ENCODE data around the gene FAM13A.
A peak's percentile ranks its signal among the peaks of the same experiment; 100 is the strongest.

Gene FAM13A

DNA sequence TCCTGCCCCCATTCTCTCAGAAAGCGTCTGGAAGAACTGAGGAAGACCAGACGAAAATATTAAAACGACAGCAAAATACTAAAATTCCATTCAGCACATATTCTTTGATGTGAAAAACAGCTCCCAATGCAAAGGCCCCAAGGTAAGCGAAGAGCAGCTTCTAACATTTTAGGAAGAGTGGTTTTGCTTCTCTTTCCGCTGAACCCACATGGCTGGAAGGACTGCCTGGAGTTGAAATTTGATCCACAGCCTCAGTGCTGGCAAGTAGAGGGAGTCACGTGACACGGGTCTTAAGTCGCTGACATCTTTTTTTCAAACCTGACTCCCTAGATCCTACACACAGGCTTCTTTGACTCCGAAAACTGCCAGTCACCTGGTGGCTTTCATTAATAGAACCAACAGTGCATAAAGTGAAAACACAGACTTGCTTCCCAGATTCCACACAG lies at the start of gene FAM13A:
Gene FAM13A, minus strand, starts transcription at position 233 of the 446 bp plus-strand sequence. Its CDS starts 221 bp downstream, at position 12.
- Histone ChIP-seq H3K36me3 (ENCODE audit: control insufficient read depth, insufficient read depth, low read length) (no peaks in the 10 kb centered on the region), H3K4me3 (replicated peaks; ENCODE audit: low read depth, low read length) (no peak within 1 kb of the TSS), H3K27me3 (replicated peaks; ENCODE audit: control insufficient read depth, insufficient read depth, low read length) (no peaks in the 10 kb centered on the region)
- DNase-seq (ENCODE audit: extremely low read depth, insufficient read length), result no peak
- TF ChIP-seq, protein P1, sequence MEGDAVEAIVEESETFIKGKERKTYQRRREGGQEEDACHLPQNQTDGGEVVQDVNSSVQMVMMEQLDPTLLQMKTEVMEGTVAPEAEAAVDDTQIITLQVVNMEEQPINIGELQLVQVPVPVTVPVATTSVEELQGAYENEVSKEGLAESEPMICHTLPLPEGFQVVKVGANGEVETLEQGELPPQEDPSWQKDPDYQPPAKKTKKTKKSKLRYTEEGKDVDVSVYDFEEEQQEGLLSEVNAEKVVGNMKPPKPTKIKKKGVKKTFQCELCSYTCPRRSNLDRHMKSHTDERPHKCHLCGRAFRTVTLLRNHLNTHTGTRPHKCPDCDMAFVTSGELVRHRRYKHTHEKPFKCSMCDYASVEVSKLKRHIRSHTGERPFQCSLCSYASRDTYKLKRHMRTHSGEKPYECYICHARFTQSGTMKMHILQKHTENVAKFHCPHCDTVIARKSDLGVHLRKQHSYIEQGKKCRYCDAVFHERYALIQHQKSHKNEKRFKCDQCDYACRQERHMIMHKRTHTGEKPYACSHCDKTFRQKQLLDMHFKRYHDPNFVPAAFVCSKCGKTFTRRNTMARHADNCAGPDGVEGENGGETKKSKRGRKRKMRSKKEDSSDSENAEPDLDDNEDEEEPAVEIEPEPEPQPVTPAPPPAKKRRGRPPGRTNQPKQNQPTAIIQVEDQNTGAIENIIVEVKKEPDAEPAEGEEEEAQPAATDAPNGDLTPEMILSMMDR (IDR thresholded peaks at IDR 0.05; ENCODE audit: insufficient read depth, low read length, poor library complexity, severe bottlenecking), result no peak

DNA sequence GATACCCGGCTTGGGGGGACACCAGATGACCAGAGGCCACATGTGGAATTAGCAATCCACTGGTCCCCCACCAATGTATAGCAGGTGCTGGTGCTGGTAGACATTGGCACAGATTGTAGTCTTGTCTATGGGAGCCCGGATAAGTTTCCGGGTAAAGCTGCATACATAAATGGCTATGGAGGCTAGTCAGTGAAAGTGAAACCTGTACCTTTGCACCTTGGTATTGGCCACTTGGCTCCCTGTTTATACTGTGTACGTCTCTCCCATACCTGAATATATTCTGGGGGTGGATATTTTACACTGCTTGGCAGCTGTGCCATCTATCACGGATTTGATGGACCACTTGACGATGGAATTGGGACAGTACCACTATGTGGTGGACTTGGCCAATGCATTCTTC lies 48.7 kb upstream of the FAM13A start:
- Histone ChIP-seq H3K36me3 (ENCODE audit: control insufficient read depth, insufficient read depth, low read length) (no peaks in the 10 kb centered on the region), H3K4me3 (replicated peaks; ENCODE audit: low read depth, low read length) (no peak overlapping the region), H3K27me3 (replicated peaks; ENCODE audit: control insufficient read depth, insufficient read depth, low read length) (no peaks in the 10 kb centered on the region)
- TF ChIP-seq, protein P1 (IDR thresholded peaks at IDR 0.05; ENCODE audit: insufficient read depth, low read length, poor library complexity, severe bottlenecking), result no peak
- DNase-seq (ENCODE audit: extremely low read depth, insufficient read length), result no peak

DNA sequence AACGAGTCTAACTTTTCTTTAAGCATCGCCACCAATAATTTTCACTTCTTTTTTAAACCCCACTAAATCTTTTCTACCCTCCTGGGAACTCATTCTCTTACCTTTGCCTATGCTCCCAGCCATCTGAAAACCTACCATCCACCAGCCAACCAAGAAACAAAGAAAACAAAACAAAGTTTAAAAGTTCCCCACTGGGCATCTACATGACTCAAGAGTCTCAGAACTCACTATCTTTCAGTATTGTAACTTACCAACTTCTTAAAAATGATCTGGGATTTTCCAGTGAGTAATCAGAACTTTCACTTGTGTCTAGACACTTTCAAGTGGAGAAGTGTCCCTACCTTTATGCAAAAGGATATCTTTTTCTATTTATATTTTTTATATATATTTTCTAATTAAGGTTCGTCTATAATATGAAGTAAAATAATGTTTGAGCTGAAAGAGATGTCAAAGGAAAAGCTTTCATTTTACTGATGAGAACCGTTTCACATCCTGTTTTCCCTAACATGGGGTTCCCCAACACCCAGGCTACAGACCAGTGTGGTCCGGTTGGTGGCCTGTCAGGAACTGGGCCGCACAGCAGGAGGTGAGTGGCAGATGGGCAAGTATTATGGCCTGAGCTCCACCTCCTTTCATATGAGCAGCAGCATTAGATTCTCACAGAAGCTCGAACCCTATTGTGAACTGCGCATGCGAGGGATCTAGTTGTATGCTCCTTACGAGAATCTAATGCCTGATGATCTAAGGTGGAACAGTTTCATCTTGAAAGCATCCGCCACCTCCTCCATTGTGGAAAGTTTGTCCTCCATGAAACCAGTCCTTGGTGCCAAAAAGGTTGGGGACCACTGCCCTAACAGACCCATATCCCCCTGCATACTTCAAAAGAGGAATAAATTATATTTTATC lies 44.5 kb upstream of the FAM13A start:
- no peaks in the 10 kb centered on the region for H3K36me3 ChIP-seq (ENCODE audit: control insufficient read depth, insufficient read depth, low read length)
- no peaks in the 10 kb centered on the region for H3K27me3 ChIP-seq (replicated peaks; ENCODE audit: control insufficient read depth, insufficient read depth, low read length)
- H3K4me3 ChIP-seq (replicated peaks; ENCODE audit: low read depth, low read length), result peak overlapping the region; percentile 24; the same call in 1 of the 2 replicates
- DNase-seq (ENCODE audit: extremely low read depth, insufficient read length), result peak; percentile 75
- TF ChIP-seq, protein P1 (IDR thresholded peaks at IDR 0.05; ENCODE audit: insufficient read depth, low read length, poor library complexity, severe bottlenecking), result no peak

DNA sequence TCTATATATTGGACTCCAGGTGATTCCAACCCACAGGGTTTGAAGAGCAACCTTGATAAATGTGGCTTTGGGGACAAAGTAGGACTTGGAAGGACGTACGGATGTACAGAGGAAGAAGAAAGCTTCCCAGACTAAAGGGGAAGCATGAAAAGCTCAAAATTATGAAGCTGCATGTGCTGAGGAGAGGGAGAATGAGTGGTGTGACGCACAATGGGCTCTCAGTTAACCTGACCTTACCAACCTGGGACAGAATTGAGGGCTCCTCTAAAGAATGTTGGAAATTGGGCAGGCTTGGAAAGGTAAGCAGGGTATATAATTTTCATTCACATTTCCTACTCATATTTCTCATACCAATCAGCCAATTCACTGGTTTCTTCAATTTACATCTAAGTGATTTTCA lies 43.9 kb upstream of the FAM13A start:
- H3K27me3 ChIP-seq (replicated peaks; ENCODE audit: control insufficient read depth, insufficient read depth, low read length), result no peaks in the 10 kb centered on the region
- no peak for DNase-seq (ENCODE audit: extremely low read depth, insufficient read length)
- H3K36me3 ChIP-seq (ENCODE audit: control insufficient read depth, insufficient read depth, low read length), result no peaks in the 10 kb centered on the region
- H3K4me3 ChIP-seq (replicated peaks; ENCODE audit: low read depth, low read length), result peak overlapping the region; percentile 24; the same call in 1 of the 2 replicates
- TF ChIP-seq, protein P1 (IDR thresholded peaks at IDR 0.05; ENCODE audit: insufficient read depth, low read length, poor library complexity, severe bottlenecking), result no peak

GRCh38 chr4:89099471-89099870 lies 42.5 kb upstream of the FAM13A start:
- DNase-seq (ENCODE audit: extremely low read depth, insufficient read length), result no peak
- TF ChIP-seq, protein P1 (IDR thresholded peaks at IDR 0.05; ENCODE audit: insufficient read depth, low read length, poor library complexity, severe bottlenecking), result no peak

More at GRCh38 chr4:89099471-89099870, 42.5 kb upstream of the FAM13A start:
- no peaks in the 10 kb centered on the region for H3K27me3 ChIP-seq (replicated peaks; ENCODE audit: control insufficient read depth, insufficient read depth, low read length)
- H3K4me3 ChIP-seq (replicated peaks; ENCODE audit: low read depth, low read length), result no peak overlapping the region
- H3K36me3 ChIP-seq (ENCODE audit: control insufficient read depth, insufficient read depth, low read length), result no peaks in the 10 kb centered on the region

Measured in GM06990 (cell line).